Smooth muscle cell (in vitro differentiated cells): ENCODE results near the gene DLEC1. TPM values are rescaled to one million over a fixed set of nuclear protein-coding genes. Genes with fewer than 3 reads are reported as not detected.

Experiments used
- DNase-seq: peaks from one replicate; lab custom pipeline; 2025; ENCODE audit not compliant: unreplicated experiment; lab: John Stamatoyannopoulos, UW
- H2AFZ ChIP-seq: fragments of 200-600 bp; sonication (generic); 2 replicates; pipeline ENCODE4 v1.6.0; 2016; ENCODE audit warnings: antibody characterized with exemption, low read depth, mild to moderate bottlenecking
- H3F3A ChIP-seq: fragments of 200-600 bp; sonication (generic); 2 replicates; pipeline ENCODE4 v1.6.0; 2017; ENCODE audit warnings: antibody characterized with exemption, low read depth
- H3K27ac ChIP-seq: fragments of 200-600 bp; sonication (generic); 2 replicates; pipeline ENCODE4 v1.5.1; 2016; ENCODE audit warnings: low read depth, mild to moderate bottlenecking
- H3K27me3 ChIP-seq: fragments of 200-600 bp; sonication (generic); 2 replicates; pipeline ENCODE4 v1.6.1; 2016; ENCODE audit warnings: low read depth, mild to moderate bottlenecking
- H3K36me3 ChIP-seq: fragments of 200-600 bp; sonication (generic); 2 replicates; pipeline ENCODE4 v1.5.1; 2016; ENCODE audit warnings: low read depth
- H3K4me1 ChIP-seq: fragments of 200-600 bp; sonication (generic); 2 replicates; pipeline ENCODE4 v1.5.1; 2016; ENCODE audit warnings: low read depth
- H3K4me2 ChIP-seq: fragments of 200-600 bp; sonication (generic); 2 replicates; pipeline ENCODE4 v1.6.0; 2016; ENCODE audit warnings: mild to moderate bottlenecking
- H3K4me3 ChIP-seq: fragments of 200-600 bp; sonication (generic); 2 replicates; pipeline ENCODE4 v1.5.1; 2016; ENCODE audit warnings: mild to moderate bottlenecking
- H3K79me2 ChIP-seq: fragments of 200-600 bp; sonication (generic); 2 replicates; pipeline ENCODE4 v1.6.0; 2016; ENCODE audit warnings: low read depth, mild to moderate bottlenecking
- H3K9ac ChIP-seq: fragments of 200-600 bp; sonication (generic); 2 replicates; pipeline ENCODE4 v1.6.0; 2016; ENCODE audit warnings: low read depth
- H3K9me3 ChIP-seq: fragments of 200-600 bp; sonication (generic); replicated peaks from 2 replicates; pipeline ENCODE4 v1.5.1; 2016; ENCODE audit warnings: low read depth
- H4K20me1 ChIP-seq: fragments of 200-600 bp; sonication (generic); 2 replicates; pipeline ENCODE4 v1.6.0; 2016; ENCODE audit warnings: low read depth
- WGBS: methylation state at CpG from one replicate; pipeline ENCODE4 v1.1.7; 2016; ENCODE audit warnings: low lambda C conversion rate; 5-methylcytosine and 5-hydroxymethylcytosine counted together
- polyA plus RNA-seq: library from polyadenylated mRNA; unstranded; fragments of >200 nt; fragmentation: Nextera tagmentation; extraction: Ambion mirVana; gene quantifications from 2 replicates; pipeline ENCODE4 v1.2.1, GENCODE V29; 2016
- total RNA-seq: library from RNA; depleted of rRNA; stranded (reverse); fragments of >200 nt; gene quantifications from 2 replicates; pipeline ENCODE4 v1.2.3, GENCODE V29; 2014
- TF ChIP-seq, protein P1 (sequence below): fragments of 200-600 bp; sonication (generic); IDR thresholded peaks from 2 replicates; pipeline ENCODE4 v1.5.1; 2017; ENCODE audit warnings: borderline replicate concordance, mild to moderate bottlenecking, antibody characterized with exemption; ENCODE audit not compliant: insufficient read depth, poor library complexity, severe bottlenecking

The DLEC1 gene
- total and polyA plus RNA-seq, 2 experiments from 2014 or later: 0.27 to 0.61 TPM

DNA sequence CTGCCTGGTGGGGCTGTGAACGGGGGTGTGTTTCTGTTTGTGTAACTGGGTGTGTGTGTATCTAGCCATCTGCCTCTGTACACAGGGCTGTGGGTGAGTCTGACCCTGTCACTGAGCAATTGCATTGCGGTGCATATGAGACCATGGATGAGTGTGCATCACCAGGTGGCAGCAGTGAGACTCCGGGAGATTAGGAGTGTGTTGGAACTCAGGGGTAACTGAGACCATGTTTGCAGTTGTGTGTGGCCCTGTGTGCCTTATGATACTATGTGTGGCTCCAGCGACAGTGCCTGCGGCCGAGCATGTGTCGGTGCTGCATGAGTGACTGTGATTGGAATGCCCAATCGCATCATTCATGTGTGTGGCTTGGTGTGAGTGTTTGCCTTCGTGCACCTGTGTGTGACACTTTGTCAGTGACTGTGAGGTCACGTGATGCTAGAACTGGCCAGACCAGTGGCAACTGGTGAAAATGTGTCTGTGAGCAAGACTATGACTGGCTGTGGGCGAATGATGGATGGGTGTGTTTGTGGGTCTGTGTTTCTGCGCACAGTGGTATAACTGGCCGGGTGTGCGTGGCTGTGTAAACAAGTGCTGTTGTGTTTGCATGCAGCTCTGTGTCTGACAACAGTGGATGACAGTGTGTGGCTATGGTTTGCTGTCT is 34.5 kb upstream of the DLEC1 start:
- WGBS: 83% methylated on average over 14 of the region's 14 CpGs
- H2AFZ ChIP-seq: no peak overlapping the region
- H3K4me2 ChIP-seq: no peak overlapping the region
- no peak overlapping the region for H3K27ac ChIP-seq
- H3F3A ChIP-seq: peaks cover 3% of the 10 kb centered on the region
- no peaks in the 10 kb centered on the region for H3K9me3 ChIP-seq
- H3K79me2 ChIP-seq: no peaks in the 10 kb centered on the region
- H3K27me3 ChIP-seq: no peaks in the 10 kb centered on the region
- TF ChIP-seq, protein P1, sequence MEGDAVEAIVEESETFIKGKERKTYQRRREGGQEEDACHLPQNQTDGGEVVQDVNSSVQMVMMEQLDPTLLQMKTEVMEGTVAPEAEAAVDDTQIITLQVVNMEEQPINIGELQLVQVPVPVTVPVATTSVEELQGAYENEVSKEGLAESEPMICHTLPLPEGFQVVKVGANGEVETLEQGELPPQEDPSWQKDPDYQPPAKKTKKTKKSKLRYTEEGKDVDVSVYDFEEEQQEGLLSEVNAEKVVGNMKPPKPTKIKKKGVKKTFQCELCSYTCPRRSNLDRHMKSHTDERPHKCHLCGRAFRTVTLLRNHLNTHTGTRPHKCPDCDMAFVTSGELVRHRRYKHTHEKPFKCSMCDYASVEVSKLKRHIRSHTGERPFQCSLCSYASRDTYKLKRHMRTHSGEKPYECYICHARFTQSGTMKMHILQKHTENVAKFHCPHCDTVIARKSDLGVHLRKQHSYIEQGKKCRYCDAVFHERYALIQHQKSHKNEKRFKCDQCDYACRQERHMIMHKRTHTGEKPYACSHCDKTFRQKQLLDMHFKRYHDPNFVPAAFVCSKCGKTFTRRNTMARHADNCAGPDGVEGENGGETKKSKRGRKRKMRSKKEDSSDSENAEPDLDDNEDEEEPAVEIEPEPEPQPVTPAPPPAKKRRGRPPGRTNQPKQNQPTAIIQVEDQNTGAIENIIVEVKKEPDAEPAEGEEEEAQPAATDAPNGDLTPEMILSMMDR: peak; percentile 49
- H3K36me3 ChIP-seq: no peaks in the 10 kb centered on the region
- no peaks in the 10 kb centered on the region for H3K4me1 ChIP-seq
- no peak for DNase-seq
- H4K20me1 ChIP-seq: no peaks in the 10 kb centered on the region
- no peak overlapping the region for H3K9ac ChIP-seq
- no peak overlapping the region for H3K4me3 ChIP-seq

DNA sequence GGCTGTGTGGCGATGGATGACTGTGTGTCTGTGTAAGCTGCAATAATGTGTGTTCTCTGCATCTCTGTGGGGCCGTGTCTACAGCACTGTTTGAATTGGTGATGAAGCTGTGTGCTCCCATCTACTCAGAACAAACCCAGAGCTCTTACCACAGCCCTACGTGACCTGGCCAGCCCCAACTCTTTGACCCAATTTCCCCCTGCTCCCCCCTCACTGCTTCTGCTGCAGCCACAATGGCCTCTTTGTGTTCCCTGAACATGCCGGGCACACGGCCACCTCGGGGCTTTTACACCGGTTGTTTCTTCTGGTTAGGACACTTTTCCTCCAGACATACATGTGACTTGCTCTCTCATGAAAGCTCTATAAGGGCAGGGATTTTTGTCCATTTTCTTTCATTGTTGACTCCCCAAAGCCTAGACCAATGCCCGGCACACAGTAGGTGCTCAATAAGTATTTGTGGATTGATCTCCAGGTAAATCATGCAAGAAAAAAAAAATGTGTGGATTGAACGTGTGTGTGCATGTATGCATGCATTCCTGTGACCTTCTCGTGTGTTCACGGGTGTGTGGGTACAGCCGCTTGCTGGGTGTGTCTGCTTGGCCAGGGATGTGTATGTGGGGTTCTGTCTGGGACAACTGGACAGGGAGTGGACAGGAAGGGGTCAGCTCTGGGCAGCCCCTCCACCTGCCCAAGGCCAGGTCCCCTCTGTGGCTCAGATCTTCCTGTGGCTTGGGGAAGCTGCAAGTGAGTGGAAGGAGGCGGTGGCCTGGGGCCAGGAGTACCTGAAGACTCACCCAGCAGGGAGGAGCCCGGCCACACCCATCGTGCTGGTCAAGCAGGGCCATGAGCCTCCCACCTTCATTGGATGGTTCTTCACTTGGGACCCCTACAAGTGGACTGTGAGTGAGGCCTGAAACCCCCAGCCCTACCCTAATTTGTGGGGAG is 33.7 kb upstream of the DLEC1 start:
- Histone ChIP-seq H3K27me3 (no peaks in the 10 kb centered on the region), H3K9me3 (no peaks in the 10 kb centered on the region), H2AFZ (no peak overlapping the region), H3K4me2 (no peak overlapping the region), H3K4me3 (no peak overlapping the region), H3K27ac (no peak overlapping the region), H4K20me1 (no peaks in the 10 kb centered on the region), H3K9ac (no peak overlapping the region), H3K79me2 (no peaks in the 10 kb centered on the region), H3K4me1 (no peaks in the 10 kb centered on the region), H3F3A (peaks cover 3% of the 10 kb centered on the region), H3K36me3 (no peaks in the 10 kb centered on the region)
- TF ChIP-seq, protein P1: no peak
- WGBS: 82% methylated on average over 15 of the region's 15 CpGs
- no peak for DNase-seq

DNA sequence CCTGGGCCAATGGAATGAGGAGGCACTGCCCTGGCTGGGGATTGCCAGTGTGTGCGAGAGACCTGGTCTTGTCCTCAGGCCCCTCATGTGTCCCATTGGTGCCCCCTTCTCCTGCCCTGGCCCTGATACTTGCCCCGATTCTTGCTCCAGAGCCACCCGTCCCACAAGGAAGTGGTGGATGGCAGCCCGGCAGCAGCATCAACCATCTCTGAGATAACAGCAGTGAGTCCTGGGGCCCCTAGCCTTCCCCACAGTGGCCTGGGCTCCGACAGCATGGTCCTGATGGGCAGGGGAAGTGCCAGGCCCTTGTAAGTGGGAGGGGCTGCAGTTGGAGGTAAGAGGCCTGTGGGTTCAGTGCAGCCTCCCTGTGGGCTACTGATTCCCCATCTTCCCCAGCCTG is 33.0 kb upstream of the DLEC1 start:
- no peaks in the 10 kb centered on the region for H4K20me1 ChIP-seq
- H3K9me3 ChIP-seq: no peaks in the 10 kb centered on the region
- no peaks in the 10 kb centered on the region for H3K79me2 ChIP-seq
- peaks cover 3% of the 10 kb centered on the region for H3F3A ChIP-seq
- TF ChIP-seq, protein P1: no peak
- no peaks in the 10 kb centered on the region for H3K4me1 ChIP-seq
- no peak overlapping the region for H3K4me3 ChIP-seq
- 90% methylated on average over 5 of the region's 5 CpGs for WGBS
- no peak overlapping the region for H3K27ac ChIP-seq
- no peak overlapping the region for H3K4me2 ChIP-seq
- H3K27me3 ChIP-seq: no peaks in the 10 kb centered on the region
- no peak for DNase-seq
- no peak overlapping the region for H2AFZ ChIP-seq
- H3K9ac ChIP-seq: no peak overlapping the region
- no peaks in the 10 kb centered on the region for H3K36me3 ChIP-seq
